H9 (cell line): ENCODE data around the gene SHB. TPM values are rescaled to one million over a fixed set of nuclear protein-coding genes. Genes with fewer than 3 reads are reported as not detected.

Experiments
- DNase-seq: peaks from one replicate; pipeline ENCODE4 v3.0.0-alpha.2; 2017
- H2AFZ ChIP-seq: one replicate; pipeline ENCODE4 v1.6.1; 2013; ENCODE audit warnings: mild to moderate bottlenecking, low read length, control low read depth, moderate library complexity
- H2AK5ac ChIP-seq: 2 replicates; pipeline ENCODE4 v1.6.1; 2013; ENCODE audit warnings: low read length, control low read depth, mixed read lengths; ENCODE audit not compliant: insufficient read length
- H2BK120ac ChIP-seq: one replicate; pipeline ENCODE4 v1.6.1; 2013; ENCODE audit warnings: low read depth, mild to moderate bottlenecking, low read length, control low read depth, inconsistent platforms; ENCODE audit not compliant: poor library complexity, severe bottlenecking
- H2BK12ac ChIP-seq: 2 replicates; pipeline ENCODE4 v1.6.1; 2013; ENCODE audit warnings: low read length, control low read depth, mixed read lengths, low read depth; ENCODE audit not compliant: insufficient read length
- H2BK15ac ChIP-seq: 2 replicates; pipeline ENCODE4 v1.6.1; 2013; ENCODE audit warnings: low read depth, low read length, control low read depth
- H2BK20ac ChIP-seq: one replicate; pipeline ENCODE4 v1.6.1; 2013; ENCODE audit warnings: low read depth, mild to moderate bottlenecking, low read length, control low read depth, inconsistent platforms; ENCODE audit not compliant: poor library complexity, severe bottlenecking
- H2BK5ac ChIP-seq: 2 replicates; pipeline ENCODE4 v1.6.1; 2013; ENCODE audit warnings: low read length, control low read depth, mixed read lengths; ENCODE audit not compliant: insufficient read length
- H3K14ac ChIP-seq: 2 replicates; pipeline ENCODE4 v1.6.1; 2013; ENCODE audit warnings: low read length, control low read depth; ENCODE audit not compliant: insufficient read depth
- H3K18ac ChIP-seq: 2 replicates; pipeline ENCODE4 v1.6.1; 2013; ENCODE audit warnings: low read depth, mild to moderate bottlenecking, mixed read lengths, low read length, control low read depth; ENCODE audit not compliant: insufficient read length
- H3K23ac ChIP-seq: 2 replicates; pipeline ENCODE4 v1.6.1; 2013; ENCODE audit warnings: low read length, control low read depth, mixed read lengths, low read depth; ENCODE audit not compliant: insufficient read length
- H3K23me2 ChIP-seq: 2 replicates; pipeline ENCODE4 v1.6.1; 2013; ENCODE audit warnings: low read depth, mild to moderate bottlenecking, mixed read lengths, low read length, control low read depth; ENCODE audit not compliant: insufficient read length, poor library complexity, severe bottlenecking
- H3K27ac ChIP-seq: 2 replicates; pipeline ENCODE4 v1.5.1; 2013; ENCODE audit warnings: low read length, control low read depth, mixed read lengths, low read depth; ENCODE audit not compliant: insufficient read length
- H3K27me3 ChIP-seq: 2 replicates; pipeline ENCODE4 v1.6.1; 2013; ENCODE audit warnings: low read length, control low read depth, inconsistent platforms; ENCODE audit not compliant: insufficient read depth
- H3K4ac ChIP-seq: 2 replicates; pipeline ENCODE4 v1.6.1; 2013; ENCODE audit warnings: low read depth, mild to moderate bottlenecking, control low read depth, inconsistent platforms, low read length, moderate library complexity
- H3K4me1 ChIP-seq: 2 replicates; pipeline ENCODE4 v1.6.1; 2013; ENCODE audit warnings: low read length, control low read depth, inconsistent platforms; ENCODE audit not compliant: insufficient read depth
- H3K4me2 ChIP-seq: 2 replicates; pipeline ENCODE4 v1.6.1; 2013; ENCODE audit warnings: low read length, control low read depth, mixed read lengths; ENCODE audit not compliant: insufficient read length, insufficient read depth
- H3K56ac ChIP-seq: 2 replicates; pipeline ENCODE4 v1.6.1; 2013; ENCODE audit warnings: low read depth, mild to moderate bottlenecking, mixed read lengths, low read length, control low read depth; ENCODE audit not compliant: insufficient read length
- H3K79me1 ChIP-seq: 2 replicates; pipeline ENCODE4 v1.6.1; 2013; ENCODE audit warnings: low read depth, mild to moderate bottlenecking, moderate library complexity, low read length, control low read depth, inconsistent platforms; ENCODE audit not compliant: insufficient read depth, poor library complexity, severe bottlenecking
- H3K79me2 ChIP-seq: 2 replicates; pipeline ENCODE4 v1.6.1; 2013; ENCODE audit warnings: low read length, control low read depth, inconsistent platforms; ENCODE audit not compliant: insufficient read depth
- H3K9ac ChIP-seq: 2 replicates; pipeline ENCODE4 v1.6.1; 2013; ENCODE audit warnings: low read length, control low read depth, mixed read lengths; ENCODE audit not compliant: insufficient read length; ENCODE audit errors: extremely low read depth
- H3K9me3 ChIP-seq: one replicate; pipeline ENCODE4 v1.6.1; 2013; ENCODE audit warnings: low read depth, low read length, inconsistent platforms; ENCODE audit not compliant: control insufficient read depth
- H3T11ph ChIP-seq: one replicate; pipeline ENCODE4 v1.6.1; 2013; ENCODE audit warnings: mild to moderate bottlenecking, low read length, control low read depth, inconsistent platforms
- H4K20me1 ChIP-seq: one replicate; pipeline ENCODE4 v1.6.1; 2013; ENCODE audit not compliant: control insufficient read depth, insufficient read length, insufficient read depth
- H4K5ac ChIP-seq: 2 replicates; pipeline ENCODE4 v1.6.1; 2013; ENCODE audit warnings: low read depth, mild to moderate bottlenecking, mixed read lengths, low read length, control low read depth; ENCODE audit not compliant: insufficient read length
- H4K8ac ChIP-seq: replicated peaks from 2 replicates; pipeline ENCODE4 v1.6.1; 2013; ENCODE audit warnings: low read length, control low read depth, mixed read lengths, low read depth; ENCODE audit not compliant: insufficient read length
- H4K91ac ChIP-seq: 2 replicates; pipeline ENCODE4 v1.6.1; 2013; ENCODE audit warnings: low read depth, mild to moderate bottlenecking, moderate library complexity, mixed read lengths, low read length, control low read depth; ENCODE audit not compliant: insufficient read length
- H3K27ac Mint-ChIP-seq, 3 experiments: 2 replicates in 2 of 3; 3 replicates in 1 of 3; pipeline ENCODE4 v1.8.0; 2020 to 2021; ENCODE audit warnings: mixed read lengths in 3 of 3, mild to moderate bottlenecking in 1 of 3, moderate library complexity in 1 of 3
- H3K27me3 Mint-ChIP-seq: 2 replicates; pipeline ENCODE4 v1.8.0; 2021; ENCODE audit warnings: low read depth, mild to moderate bottlenecking, moderate library complexity, mixed read lengths
- H3K36me3 Mint-ChIP-seq, 3 experiments: 2 replicates in 2 of 3; 3 replicates in 1 of 3; pipeline ENCODE4 v1.8.0; 2020 to 2021; ENCODE audit warnings: low read depth in 3 of 3, mixed read lengths in 3 of 3; ENCODE audit not compliant: insufficient read depth in 1 of 3
- H3K4me1 Mint-ChIP-seq, 2 experiments: 2 replicates each; pipeline ENCODE4 v1.8.0; 2020; ENCODE audit warnings: mixed read lengths in 2 of 2
- H3K4me3 Mint-ChIP-seq, 2 experiments: 2 replicates in 1 of 2; 3 replicates in 1 of 2; pipeline ENCODE4 v1.8.0; 2020 to 2021; ENCODE audit warnings: mild to moderate bottlenecking in 2 of 2, mixed read lengths in 2 of 2, moderate library complexity in 1 of 2
- H3K9me3 Mint-ChIP-seq, 2 experiments: 2 replicates in 1 of 2; 3 replicates in 1 of 2; pipeline ENCODE4 v1.8.0; 2020; ENCODE audit warnings: mild to moderate bottlenecking in 2 of 2, mixed read lengths in 2 of 2, moderate library complexity in 1 of 2
- CTCF ChIP-seq: fragments of 200-600 bp; sonication (generic); conservative IDR thresholded peaks from 3 replicates; pipeline ENCODE4 v1.8.0; 2021; ENCODE audit warnings: antibody characterized with exemption, mild to moderate bottlenecking
- WGBS: extraction: QIAGEN DNeasy Blood & Tissue Kit; methylation state at CpG from one replicate; pipeline ENCODE4 v1.1.7; 2013; ENCODE audit warnings: missing lambda C conversion rate, low lambda C conversion rate, mixed read lengths; ENCODE audit not compliant: insufficient read length; ENCODE audit errors: extremely low coverage; 5-methylcytosine and 5-hydroxymethylcytosine counted together
- total RNA-seq: library from RNA; stranded (reverse); gene quantifications from 2 replicates; pipeline ENCODE4 v1.2.1, GENCODE V29; 2021

The SHB gene
- total RNA-seq, 1 experiment from 2014 or later: 14.6 TPM

DNA sequence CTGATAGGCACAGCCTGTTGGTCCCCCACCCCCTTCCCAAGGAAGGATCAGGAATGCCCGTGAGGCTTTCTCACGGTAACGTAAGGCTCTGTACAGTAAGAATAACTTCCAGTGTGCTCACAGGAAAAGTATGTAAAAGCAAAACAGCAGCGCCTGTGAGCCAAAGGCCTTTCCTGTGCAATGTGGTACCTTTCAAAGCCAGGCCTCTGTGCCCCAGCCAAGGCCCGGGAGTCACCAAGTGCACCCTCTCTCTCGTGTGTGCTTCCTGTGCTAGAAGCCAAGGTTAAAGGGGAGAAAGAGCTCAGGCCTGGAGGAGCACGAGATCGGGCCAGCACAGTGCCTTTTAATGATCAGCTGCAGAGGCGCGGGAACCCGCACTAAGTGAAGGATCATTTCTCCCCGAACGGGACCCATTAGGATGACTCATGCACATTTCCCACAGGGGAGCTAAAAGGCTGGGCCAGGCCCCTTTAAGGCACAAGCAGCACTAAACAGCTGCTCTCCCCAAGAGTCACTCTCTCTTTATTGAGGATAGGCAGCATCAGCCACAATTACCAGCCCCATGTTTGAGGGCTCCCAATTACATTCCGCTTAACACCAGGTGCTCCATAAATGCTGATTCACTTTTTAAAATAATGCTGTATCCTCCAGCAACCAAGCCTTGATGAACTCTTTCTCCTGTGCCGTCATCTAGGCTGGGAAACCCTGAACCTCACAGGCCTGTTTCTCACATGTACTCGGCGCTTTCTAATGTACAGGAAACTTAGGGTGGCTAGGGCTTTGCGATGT, 42.8 kb downstream of the SHB start:
- Mint-ChIP-seq H3K4me3 (no peak overlapping the region), H3K27me3 (no peaks in the 10 kb centered on the region), H3K27ac (peak overlapping the region in 2 of 3 experiments; percentile 82 to 88; a peak in 4 of 7 replicates), H3K9me3 (no peaks in the 10 kb centered on the region), H3K4me1 (peaks cover 61 to 71% of the 10 kb centered on the region in 2 experiments), H3K36me3 (no peaks in the 10 kb centered on the region)
- no CpG with 5 or more reads among the region's 18 CpGs for WGBS
- Histone ChIP-seq H3K4ac (no peak overlapping the region), H2BK20ac (no peak overlapping the region), H3K27me3 (no peaks in the 10 kb centered on the region), H3K14ac (no peak overlapping the region; the same call in 1 of the 2 replicates), H2AK5ac (no peak overlapping the region), H4K5ac (no peak overlapping the region), H3K23ac (no peak overlapping the region), H2BK5ac (no peak overlapping the region), H3K27ac (no peak overlapping the region), H2BK120ac (no peak overlapping the region), H3K79me2 (no peaks in the 10 kb centered on the region; the same call in 1 of the 2 replicates), H3K4me1 (peaks cover 25% of the 10 kb centered on the region; the same call in 1 of the 2 replicates), H2BK15ac (no peak overlapping the region), H4K8ac (no peak overlapping the region), H2AFZ (no peak overlapping the region), H3K9me3 (no peaks in the 10 kb centered on the region), H3K56ac (no peak overlapping the region), H4K20me1 (no peaks in the 10 kb centered on the region), H3T11ph (no peak overlapping the region), H3K23me2 (no peaks in the 10 kb centered on the region), H3K79me1 (no peaks in the 10 kb centered on the region), H3K9ac (no peak overlapping the region), H3K18ac (no peak overlapping the region), H3K4me2 (no peak overlapping the region), H4K91ac (no peak overlapping the region), H2BK12ac (peak overlapping the region; percentile 26)
- no peak for TF ChIP-seq CTCF
- DNase-seq: peak; percentile 67
